Ishikawa (cell line): ENCODE data around the gene NSD2.

Experiments
- CEBPB ChIP-seq: IDR thresholded peaks from 2 replicates; pipeline ENCODE4 v1.6.1; 2012
- EP300 ChIP-seq: IDR thresholded peaks from 2 replicates; pipeline ENCODE4 v1.6.1; 2012; ENCODE audit warnings: borderline replicate concordance
- FOXM1 ChIP-seq: IDR thresholded peaks from 2 replicates; pipeline ENCODE4 v1.6.1; 2012; ENCODE audit warnings: low read depth, borderline replicate concordance
- MAX ChIP-seq: IDR thresholded peaks from 2 replicates; pipeline ENCODE4 v1.6.1; 2012
- RAD21 ChIP-seq: IDR thresholded peaks from 2 replicates; pipeline ENCODE4 v1.6.1; 2012; ENCODE audit warnings: low read depth
- TAF1 ChIP-seq: IDR thresholded peaks from 2 replicates; pipeline ENCODE4 v1.6.1; 2012; ENCODE audit warnings: low read depth, mild to moderate bottlenecking
- TEAD4 ChIP-seq: IDR thresholded peaks from 2 replicates; pipeline ENCODE4 v1.6.1; 2012
- YY1 ChIP-seq: IDR thresholded peaks from 2 replicates; pipeline ENCODE4 v1.6.1; 2012; ENCODE audit warnings: low read depth
- TF ChIP-seq, protein P1 (sequence below): IDR thresholded peaks from 2 replicates; pipeline ENCODE4 v1.6.1; 2012; ENCODE audit warnings: low read depth, mild to moderate bottlenecking

GRCh38 chr4:1852904-1853623, 18.1 kb upstream of the NSD2 start:
- no peak for TF ChIP-seq YY1
- no peak for TF ChIP-seq EP300
- no peak for TF ChIP-seq MAX
- TF ChIP-seq CEBPB = no peak
- TF ChIP-seq FOXM1 = no peak
- no peak for TF ChIP-seq TAF1
- TF ChIP-seq, protein P1, sequence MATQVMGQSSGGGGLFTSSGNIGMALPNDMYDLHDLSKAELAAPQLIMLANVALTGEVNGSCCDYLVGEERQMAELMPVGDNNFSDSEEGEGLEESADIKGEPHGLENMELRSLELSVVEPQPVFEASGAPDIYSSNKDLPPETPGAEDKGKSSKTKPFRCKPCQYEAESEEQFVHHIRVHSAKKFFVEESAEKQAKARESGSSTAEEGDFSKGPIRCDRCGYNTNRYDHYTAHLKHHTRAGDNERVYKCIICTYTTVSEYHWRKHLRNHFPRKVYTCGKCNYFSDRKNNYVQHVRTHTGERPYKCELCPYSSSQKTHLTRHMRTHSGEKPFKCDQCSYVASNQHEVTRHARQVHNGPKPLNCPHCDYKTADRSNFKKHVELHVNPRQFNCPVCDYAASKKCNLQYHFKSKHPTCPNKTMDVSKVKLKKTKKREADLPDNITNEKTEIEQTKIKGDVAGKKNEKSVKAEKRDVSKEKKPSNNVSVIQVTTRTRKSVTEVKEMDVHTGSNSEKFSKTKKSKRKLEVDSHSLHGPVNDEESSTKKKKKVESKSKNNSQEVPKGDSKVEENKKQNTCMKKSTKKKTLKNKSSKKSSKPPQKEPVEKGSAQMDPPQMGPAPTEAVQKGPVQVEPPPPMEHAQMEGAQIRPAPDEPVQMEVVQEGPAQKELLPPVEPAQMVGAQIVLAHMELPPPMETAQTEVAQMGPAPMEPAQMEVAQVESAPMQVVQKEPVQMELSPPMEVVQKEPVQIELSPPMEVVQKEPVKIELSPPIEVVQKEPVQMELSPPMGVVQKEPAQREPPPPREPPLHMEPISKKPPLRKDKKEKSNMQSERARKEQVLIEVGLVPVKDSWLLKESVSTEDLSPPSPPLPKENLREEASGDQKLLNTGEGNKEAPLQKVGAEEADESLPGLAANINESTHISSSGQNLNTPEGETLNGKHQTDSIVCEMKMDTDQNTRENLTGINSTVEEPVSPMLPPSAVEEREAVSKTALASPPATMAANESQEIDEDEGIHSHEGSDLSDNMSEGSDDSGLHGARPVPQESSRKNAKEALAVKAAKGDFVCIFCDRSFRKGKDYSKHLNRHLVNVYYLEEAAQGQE = no peak
- TF ChIP-seq RAD21 = no peak
- no peak for TF ChIP-seq TEAD4
